ENCODE results near the gene RTN4RL1. TPM values are rescaled to one million over a fixed set of nuclear protein-coding genes. Genes with fewer than 3 reads are reported as not detected.

RTN4RL1 gene
- total RNA-seq, 3 donors from 2014 or later, result 0.14 to 0.47 (median 0.43) TPM

DNA sequence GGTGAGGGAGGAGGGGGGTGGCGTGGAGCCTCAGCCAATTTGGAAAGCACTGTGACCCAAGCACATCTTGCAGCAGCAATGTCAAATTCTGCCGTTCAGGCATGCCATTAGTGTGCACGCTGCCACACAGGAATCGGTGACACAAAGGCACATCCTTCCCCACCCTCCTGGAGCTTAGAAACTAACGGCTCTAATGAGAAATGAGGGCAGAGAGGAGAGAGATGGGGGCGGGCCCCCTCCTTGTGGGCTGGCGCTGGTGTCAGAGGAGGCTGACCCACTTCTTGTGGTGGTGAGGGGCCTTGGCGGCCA lies 94.8 kb downstream of the RTN4RL1 start:
- peaks cover 8% of the 10 kb centered on the region for H3K4me1 ChIP-seq (ENCODE audit: low read depth)
- H3K36me3 ChIP-seq (ENCODE audit: low read depth), result no peaks in the 10 kb centered on the region
- no peak for ATAC-seq
- DNase-seq, result no peak
- TF ChIP-seq CTCF (IDR thresholded peaks at IDR 0.05), result no peak
- H3K9me3 ChIP-seq, result no peaks in the 10 kb centered on the region
- intact Hi-C loops (cut with DNase I, micrococcal nuclease), result no loop called here
- H3K4me3 ChIP-seq, result no peak overlapping the region

DNA sequence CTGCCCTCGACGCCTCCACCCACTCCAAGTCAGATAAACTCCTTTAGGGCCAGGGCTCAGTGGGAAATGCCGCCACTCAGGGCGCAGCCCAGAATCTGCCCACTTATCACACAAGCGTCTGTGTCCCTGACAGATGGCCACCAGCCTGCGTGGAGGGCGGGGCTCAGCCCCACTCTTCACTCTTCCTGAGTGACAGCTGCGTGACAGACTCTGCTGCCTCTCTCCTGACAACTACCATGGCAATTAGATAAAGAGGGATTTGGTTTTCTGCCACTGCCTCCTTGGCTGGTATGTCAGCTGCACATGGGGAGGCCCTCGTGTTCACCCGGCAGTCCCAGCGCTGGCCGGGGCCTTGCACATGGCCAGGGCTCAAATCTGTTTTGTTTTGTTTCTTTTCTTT lies 96.2 kb downstream of the RTN4RL1 start:
- Histone ChIP-seq H3K4me3 (no peak overlapping the region), H3K36me3 (ENCODE audit: low read depth) (no peaks in the 10 kb centered on the region), H3K9me3 (no peaks in the 10 kb centered on the region), H3K4me1 (ENCODE audit: low read depth) (peaks cover 8% of the 10 kb centered on the region)
- intact Hi-C loops (cut with DNase I, micrococcal nuclease), result no loop called here
- peak; percentile 25 for ATAC-seq
- no peak for DNase-seq
- TF ChIP-seq CTCF (IDR thresholded peaks at IDR 0.05), result no peak

- Histone ChIP-seq H3K9me3 (no peaks in the 10 kb centered on the region), H3K4me1 (ENCODE audit: low read depth) (no peaks in the 10 kb centered on the region), H3K36me3 (ENCODE audit: low read depth) (no peaks in the 10 kb centered on the region), H3K4me3 (no peak overlapping the region)
- ATAC-seq, result no peak
- TF ChIP-seq CTCF (IDR thresholded peaks at IDR 0.05), result no peak
- DNase-seq, result no peak
- intact Hi-C loops (cut with DNase I, micrococcal nuclease), result no loop called here
Measured at GRCh38 chr17:1920948-1921351, 104.2 kb downstream of the RTN4RL1 start.

- ATAC-seq, result no peak
- no peaks in the 10 kb centered on the region for H3K9me3 ChIP-seq
- intact Hi-C loops (cut with DNase I, micrococcal nuclease), result no loop called here
- no peak for TF ChIP-seq CTCF (IDR thresholded peaks at IDR 0.05)
- no peaks in the 10 kb centered on the region for H3K36me3 ChIP-seq (ENCODE audit: low read depth)
- H3K4me3 ChIP-seq, result no peak overlapping the region
- no peaks in the 10 kb centered on the region for H3K4me1 ChIP-seq (ENCODE audit: low read depth)
- no peak for DNase-seq
Measured at GRCh38 chr17:1919201-1919600, 105.9 kb downstream of the RTN4RL1 start.

DNA sequence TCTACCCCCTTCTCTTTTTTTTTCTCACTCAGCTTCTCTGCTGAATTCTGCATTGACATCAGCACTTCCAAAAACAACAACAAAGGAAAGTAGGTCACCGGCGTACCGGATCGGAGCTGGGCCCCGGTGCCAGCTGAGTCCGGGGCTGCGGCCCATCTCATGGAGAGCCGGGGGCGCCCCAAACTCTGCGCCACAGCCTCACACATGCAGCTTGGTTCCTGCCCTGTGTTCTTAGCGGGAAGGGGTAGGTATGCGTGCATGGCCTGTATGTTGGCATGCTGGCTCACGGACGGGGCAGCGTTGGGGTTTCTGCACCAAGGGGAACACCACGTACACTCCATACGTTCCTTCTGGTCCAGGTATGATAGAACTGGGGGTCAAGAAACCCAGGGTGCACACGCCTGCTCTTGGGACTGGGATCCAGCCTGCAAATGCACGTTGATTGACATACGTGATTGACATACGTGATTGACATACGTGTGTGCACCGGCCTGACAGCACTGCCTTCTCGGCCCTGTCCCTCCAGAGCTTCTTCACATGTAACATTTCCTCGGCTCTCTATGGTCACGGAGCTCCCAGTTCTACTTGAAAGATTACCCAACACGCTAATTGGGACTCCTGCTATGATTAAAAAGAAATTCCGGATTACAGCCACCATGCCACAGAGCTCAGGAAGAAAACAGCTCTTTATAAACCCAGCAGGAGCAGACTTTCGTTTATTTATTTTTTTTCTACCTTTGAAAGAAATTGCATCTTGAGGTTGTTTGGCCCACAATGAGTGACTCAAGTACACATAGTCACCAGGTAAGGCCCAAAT lies 106.6 kb downstream of the RTN4RL1 start:
- Histone ChIP-seq H3K4me1 (ENCODE audit: low read depth) (no peaks in the 10 kb centered on the region), H3K36me3 (ENCODE audit: low read depth) (no peaks in the 10 kb centered on the region), H3K4me3 (no peak overlapping the region), H3K9me3 (no peaks in the 10 kb centered on the region)
- intact Hi-C loops (cut with DNase I, micrococcal nuclease), result no loop called here
- TF ChIP-seq CTCF (IDR thresholded peaks at IDR 0.05), result no peak
- ATAC-seq, result no peak
- DNase-seq, result no peak

Data from mucosa of descending colon (tissue), 3 donors.